OCI-LY7 (cell line): Measurements from ENCODE around the gene SMIM10L1.

Source experiments
- CTCF ChIP-seq: fragments of 200-600 bp; sonication (generic); conservative IDR thresholded peaks from 2 replicates; pipeline ENCODE4 v1.5.1; 2014; ENCODE audit warnings: mild to moderate bottlenecking, antibody characterized with exemption, low read length, moderate library complexity, mixed read lengths
- EZH2phosphoT487 ChIP-seq: fragments of 200-600 bp; sonication (generic); IDR thresholded peaks from 2 replicates; pipeline ENCODE4 v1.6.1; 2018; ENCODE audit warnings: low read depth, borderline replicate concordance, mild to moderate bottlenecking, mixed run types, antibody characterized with exemption, low read length, moderate library complexity, mixed read lengths

DNA sequence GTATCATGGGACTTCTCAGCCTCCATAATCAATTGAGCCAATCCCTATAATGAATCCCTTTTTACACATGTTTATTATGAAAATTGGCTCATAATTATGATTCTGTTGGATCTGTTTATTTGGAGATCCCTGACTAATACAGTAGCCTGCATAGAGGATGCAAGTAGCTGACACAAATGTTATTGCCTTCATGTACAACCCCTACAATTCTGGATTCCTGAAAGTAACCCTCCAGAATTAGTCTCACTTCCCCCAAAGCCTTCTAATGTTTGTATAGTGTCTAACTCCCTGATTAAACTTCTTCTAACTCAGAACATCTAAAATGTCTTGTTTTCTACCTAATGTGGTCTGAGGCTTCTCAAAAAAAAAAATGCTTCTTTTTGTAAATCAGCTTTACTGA, 6.6 kb upstream of the SMIM10L1 start:
- TF ChIP-seq CTCF = no peak
- no peak for TF ChIP-seq EZH2phosphoT487
